H1 (cell line): ENCODE results near the gene RRAGB. TPM values are rescaled to one million over a fixed set of nuclear protein-coding genes. Genes with fewer than 3 reads are reported as not detected.

ENCODE experiments used
- HDAC6 ChIP-seq: IDR thresholded peaks from one replicate; pipeline ENCODE4 v1.7.1; 2012; ENCODE audit warnings: low read depth, mild to moderate bottlenecking, inconsistent platforms, low read length, moderate library complexity
- JUND ChIP-seq: IDR thresholded peaks from 2 replicates; pipeline ENCODE4 v1.6.1; 2011; ENCODE audit warnings: mild to moderate bottlenecking, improper control_type of control experiment, low read length
- NANOG ChIP-seq: IDR thresholded peaks from 2 replicates; pipeline ENCODE4 v1.6.1; 2011; ENCODE audit warnings: low read length, low read depth, mild to moderate bottlenecking, inconsistent platforms; ENCODE audit not compliant: insufficient read depth, poor library complexity, severe bottlenecking
- SIN3A ChIP-seq, 2 experiments: IDR thresholded peaks in 1 of 2; conservative IDR thresholded peaks in 1 of 2; 2 replicates each; pipeline ENCODE4 v1.6.1; 2011 to 2012; ENCODE audit warnings: low read length in 2 of 2, improper control_type of control experiment in 1 of 2, low read depth in 1 of 2, mild to moderate bottlenecking in 1 of 2
- SIRT6 ChIP-seq: IDR thresholded peaks from one replicate; pipeline ENCODE4 v1.7.1; 2012; ENCODE audit warnings: low read length, inconsistent platforms
- TAF7 ChIP-seq: optimal IDR thresholded peaks from 2 replicates; pipeline ENCODE3; 2011; ENCODE audit warnings: low read depth, mild to moderate bottlenecking, inconsistent platforms, low read length, moderate library complexity, borderline replicate concordance
- ZNF274 ChIP-seq: IDR thresholded peaks from 2 replicates; pipeline ENCODE4 v1.7.0; 2012; ENCODE audit warnings: low read length, borderline replicate concordance; ENCODE audit errors: extremely low read depth
- polyA plus RNA-seq, 7 experiments: library from polyadenylated mRNA; depleted of rRNA in 3 of 7; stranded (reverse) in 5 of 7; unstranded in 2 of 7; fragments of >200 nt in 5 of 7; fragments of 200-250 nt in 2 of 7; gene quantifications; 1 replicate in 5 of 7; 2 replicates in 1 of 7; 4 replicates in 1 of 7; pipeline versions ENCODE4 v1.2.1 to v1.2.3, GENCODE V29; 2011 to 2013; ENCODE audit warnings: missing spikeins in 2 of 7, mixed read lengths in 2 of 7
- total RNA-seq: library from RNA; stranded (reverse); fragmentation: NEBNext Ultra II Directional; extraction: Animal tissue kit (Norgen Biotek cat#: 25700); gene quantifications from 2 replicates; pipeline ENCODE4 v1.2.1, GENCODE V29; 2021
- TF ChIP-seq, protein P1 (sequence below): fragments of 300-600 bp; sonication (generic); IDR thresholded peaks from 2 replicates; pipeline ENCODE4 v1.7.1; 2012; ENCODE audit warnings: low read length, moderate library complexity, mild to moderate bottlenecking, inconsistent platforms; ENCODE audit not compliant: insufficient replicate concordance
- TF ChIP-seq, protein P2 (sequence below): IDR thresholded peaks from 2 replicates; pipeline ENCODE4 v1.6.1; 2012; ENCODE audit warnings: inconsistent platforms
- TF ChIP-seq, protein P3 (sequence below): IDR thresholded peaks from 2 replicates; pipeline ENCODE4 v1.6.1; 2011; ENCODE audit warnings: low read length, improper control_type of control experiment

Gene RRAGB
- total and polyA plus RNA-seq, 2 of the 8 experiments (the other 6 are each of a cell fraction or from before 2014, with no cell fraction given) = 5.8 to 6.8 TPM

DNA sequence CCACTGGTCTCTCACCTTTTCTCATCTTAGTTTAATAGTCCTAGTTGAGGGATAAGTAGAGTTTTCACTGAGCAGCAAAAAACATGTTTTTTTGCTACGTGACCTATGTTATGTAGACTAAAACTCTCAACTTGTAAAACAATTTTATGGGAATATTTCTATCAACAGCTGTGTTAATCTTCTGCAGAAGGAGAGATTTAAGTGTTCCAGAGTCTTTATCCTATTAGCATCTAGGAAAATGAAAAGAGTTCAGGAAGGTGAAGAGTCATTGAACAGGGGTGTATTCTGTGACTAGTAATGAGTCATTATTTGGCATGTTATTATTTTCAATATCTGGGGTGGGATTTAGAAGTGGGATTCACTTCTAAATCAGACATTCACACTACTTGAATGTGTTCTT, 41.9 kb downstream of the RRAGB start (continued):
- TF ChIP-seq, protein P1, sequence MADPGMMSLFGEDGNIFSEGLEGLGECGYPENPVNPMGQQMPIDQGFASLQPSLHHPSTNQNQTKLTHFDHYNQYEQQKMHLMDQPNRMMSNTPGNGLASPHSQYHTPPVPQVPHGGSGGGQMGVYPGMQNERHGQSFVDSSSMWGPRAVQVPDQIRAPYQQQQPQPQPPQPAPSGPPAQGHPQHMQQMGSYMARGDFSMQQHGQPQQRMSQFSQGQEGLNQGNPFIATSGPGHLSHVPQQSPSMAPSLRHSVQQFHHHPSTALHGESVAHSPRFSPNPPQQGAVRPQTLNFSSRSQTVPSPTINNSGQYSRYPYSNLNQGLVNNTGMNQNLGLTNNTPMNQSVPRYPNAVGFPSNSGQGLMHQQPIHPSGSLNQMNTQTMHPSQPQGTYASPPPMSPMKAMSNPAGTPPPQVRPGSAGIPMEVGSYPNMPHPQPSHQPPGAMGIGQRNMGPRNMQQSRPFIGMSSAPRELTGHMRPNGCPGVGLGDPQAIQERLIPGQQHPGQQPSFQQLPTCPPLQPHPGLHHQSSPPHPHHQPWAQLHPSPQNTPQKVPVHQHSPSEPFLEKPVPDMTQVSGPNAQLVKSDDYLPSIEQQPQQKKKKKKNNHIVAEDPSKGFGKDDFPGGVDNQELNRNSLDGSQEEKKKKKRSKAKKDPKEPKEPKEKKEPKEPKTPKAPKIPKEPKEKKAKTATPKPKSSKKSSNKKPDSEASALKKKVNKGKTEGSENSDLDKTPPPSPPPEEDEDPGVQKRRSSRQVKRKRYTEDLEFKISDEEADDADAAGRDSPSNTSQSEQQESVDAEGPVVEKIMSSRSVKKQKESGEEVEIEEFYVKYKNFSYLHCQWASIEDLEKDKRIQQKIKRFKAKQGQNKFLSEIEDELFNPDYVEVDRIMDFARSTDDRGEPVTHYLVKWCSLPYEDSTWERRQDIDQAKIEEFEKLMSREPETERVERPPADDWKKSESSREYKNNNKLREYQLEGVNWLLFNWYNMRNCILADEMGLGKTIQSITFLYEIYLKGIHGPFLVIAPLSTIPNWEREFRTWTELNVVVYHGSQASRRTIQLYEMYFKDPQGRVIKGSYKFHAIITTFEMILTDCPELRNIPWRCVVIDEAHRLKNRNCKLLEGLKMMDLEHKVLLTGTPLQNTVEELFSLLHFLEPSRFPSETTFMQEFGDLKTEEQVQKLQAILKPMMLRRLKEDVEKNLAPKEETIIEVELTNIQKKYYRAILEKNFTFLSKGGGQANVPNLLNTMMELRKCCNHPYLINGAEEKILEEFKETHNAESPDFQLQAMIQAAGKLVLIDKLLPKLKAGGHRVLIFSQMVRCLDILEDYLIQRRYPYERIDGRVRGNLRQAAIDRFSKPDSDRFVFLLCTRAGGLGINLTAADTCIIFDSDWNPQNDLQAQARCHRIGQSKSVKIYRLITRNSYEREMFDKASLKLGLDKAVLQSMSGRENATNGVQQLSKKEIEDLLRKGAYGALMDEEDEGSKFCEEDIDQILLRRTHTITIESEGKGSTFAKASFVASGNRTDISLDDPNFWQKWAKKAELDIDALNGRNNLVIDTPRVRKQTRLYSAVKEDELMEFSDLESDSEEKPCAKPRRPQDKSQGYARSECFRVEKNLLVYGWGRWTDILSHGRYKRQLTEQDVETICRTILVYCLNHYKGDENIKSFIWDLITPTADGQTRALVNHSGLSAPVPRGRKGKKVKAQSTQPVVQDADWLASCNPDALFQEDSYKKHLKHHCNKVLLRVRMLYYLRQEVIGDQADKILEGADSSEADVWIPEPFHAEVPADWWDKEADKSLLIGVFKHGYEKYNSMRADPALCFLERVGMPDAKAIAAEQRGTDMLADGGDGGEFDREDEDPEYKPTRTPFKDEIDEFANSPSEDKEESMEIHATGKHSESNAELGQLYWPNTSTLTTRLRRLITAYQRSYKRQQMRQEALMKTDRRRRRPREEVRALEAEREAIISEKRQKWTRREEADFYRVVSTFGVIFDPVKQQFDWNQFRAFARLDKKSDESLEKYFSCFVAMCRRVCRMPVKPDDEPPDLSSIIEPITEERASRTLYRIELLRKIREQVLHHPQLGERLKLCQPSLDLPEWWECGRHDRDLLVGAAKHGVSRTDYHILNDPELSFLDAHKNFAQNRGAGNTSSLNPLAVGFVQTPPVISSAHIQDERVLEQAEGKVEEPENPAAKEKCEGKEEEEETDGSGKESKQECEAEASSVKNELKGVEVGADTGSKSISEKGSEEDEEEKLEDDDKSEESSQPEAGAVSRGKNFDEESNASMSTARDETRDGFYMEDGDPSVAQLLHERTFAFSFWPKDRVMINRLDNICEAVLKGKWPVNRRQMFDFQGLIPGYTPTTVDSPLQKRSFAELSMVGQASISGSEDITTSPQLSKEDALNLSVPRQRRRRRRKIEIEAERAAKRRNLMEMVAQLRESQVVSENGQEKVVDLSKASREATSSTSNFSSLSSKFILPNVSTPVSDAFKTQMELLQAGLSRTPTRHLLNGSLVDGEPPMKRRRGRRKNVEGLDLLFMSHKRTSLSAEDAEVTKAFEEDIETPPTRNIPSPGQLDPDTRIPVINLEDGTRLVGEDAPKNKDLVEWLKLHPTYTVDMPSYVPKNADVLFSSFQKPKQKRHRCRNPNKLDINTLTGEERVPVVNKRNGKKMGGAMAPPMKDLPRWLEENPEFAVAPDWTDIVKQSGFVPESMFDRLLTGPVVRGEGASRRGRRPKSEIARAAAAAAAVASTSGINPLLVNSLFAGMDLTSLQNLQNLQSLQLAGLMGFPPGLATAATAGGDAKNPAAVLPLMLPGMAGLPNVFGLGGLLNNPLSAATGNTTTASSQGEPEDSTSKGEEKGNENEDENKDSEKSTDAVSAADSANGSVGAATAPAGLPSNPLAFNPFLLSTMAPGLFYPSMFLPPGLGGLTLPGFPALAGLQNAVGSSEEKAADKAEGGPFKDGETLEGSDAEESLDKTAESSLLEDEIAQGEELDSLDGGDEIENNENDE = no peak
- TF ChIP-seq TAF7 (no peak), SIRT6 (no peak), NANOG (no peak), HDAC6 (no peak), SIN3A (conservative IDR thresholded peaks at IDR 0.05 in 1 of 2, IDR thresholded peaks at IDR 0.05 in 1 of 2; ENCODE audit: low read depth in 1 of 2, low read length in 2 of 2) (no peak), ZNF274 (no peak), JUND (no peak)
- TF ChIP-seq, protein P2, sequence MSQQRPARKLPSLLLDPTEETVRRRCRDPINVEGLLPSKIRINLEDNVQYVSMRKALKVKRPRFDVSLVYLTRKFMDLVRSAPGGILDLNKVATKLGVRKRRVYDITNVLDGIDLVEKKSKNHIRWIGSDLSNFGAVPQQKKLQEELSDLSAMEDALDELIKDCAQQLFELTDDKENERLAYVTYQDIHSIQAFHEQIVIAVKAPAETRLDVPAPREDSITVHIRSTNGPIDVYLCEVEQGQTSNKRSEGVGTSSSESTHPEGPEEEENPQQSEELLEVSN = no peak
- TF ChIP-seq, protein P3, sequence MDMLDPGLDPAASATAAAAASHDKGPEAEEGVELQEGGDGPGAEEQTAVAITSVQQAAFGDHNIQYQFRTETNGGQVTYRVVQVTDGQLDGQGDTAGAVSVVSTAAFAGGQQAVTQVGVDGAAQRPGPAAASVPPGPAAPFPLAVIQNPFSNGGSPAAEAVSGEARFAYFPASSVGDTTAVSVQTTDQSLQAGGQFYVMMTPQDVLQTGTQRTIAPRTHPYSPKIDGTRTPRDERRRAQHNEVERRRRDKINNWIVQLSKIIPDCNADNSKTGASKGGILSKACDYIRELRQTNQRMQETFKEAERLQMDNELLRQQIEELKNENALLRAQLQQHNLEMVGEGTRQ = no peak
